ENCODE measurements around the gene KLHL6.
"Not testable (repeated sequence)": the region's sequence is repeated elsewhere in the genome, so short reads cannot be mapped to it uniquely, and the experiment has no call there.

KLHL6 gene

GRCh38 chr3:183485093-183485492, 70.4 kb downstream of the KLHL6 start:
- Histone ChIP-seq H3K4me1 (ENCODE audit: control insufficient read depth, insufficient read depth, low read length) (peaks cover 24% of the 10 kb centered on the region), H3K27ac (ENCODE audit: low read depth, low read length) (no peak overlapping the region), H3K9me3 (ENCODE audit: control insufficient read depth, insufficient read depth, low read depth, low read length) (no peaks in the 10 kb centered on the region), H3K27me3 (ENCODE audit: control insufficient read depth, insufficient read depth, low read length) (no peaks in the 10 kb centered on the region), H3K4me3 (ENCODE audit: low read depth, low read length) (no peak overlapping the region), H3K36me3 (ENCODE audit: control insufficient read depth, insufficient read depth, low read length) (no peaks in the 10 kb centered on the region), H3K9ac (ENCODE audit: low read length) (no peak overlapping the region)

GRCh38 chr3:183484431-183485075, 71.0 kb downstream of the KLHL6 start:
- H3K4me1 ChIP-seq (ENCODE audit: control insufficient read depth, insufficient read depth, low read length): peaks cover 24% of the 10 kb centered on the region
- H3K4me3 ChIP-seq (ENCODE audit: low read depth, low read length): no peak overlapping the region
- H3K9ac ChIP-seq (ENCODE audit: low read length): no peak overlapping the region
- no peaks in the 10 kb centered on the region for H3K9me3 ChIP-seq (ENCODE audit: control insufficient read depth, insufficient read depth, low read depth, low read length)
- no peaks in the 10 kb centered on the region for H3K27me3 ChIP-seq (ENCODE audit: control insufficient read depth, insufficient read depth, low read length)
- no peaks in the 10 kb centered on the region for H3K36me3 ChIP-seq (ENCODE audit: control insufficient read depth, insufficient read depth, low read length)
- no peak overlapping the region for H3K27ac ChIP-seq (ENCODE audit: low read depth, low read length)

GRCh38 chr3:183481582-183481981, 73.9 kb downstream of the KLHL6 start:
- no peak overlapping the region for H3K9ac ChIP-seq (ENCODE audit: low read length)
- no peak overlapping the region for H3K4me3 ChIP-seq (ENCODE audit: low read depth, low read length)
- no peak overlapping the region for H3K27ac ChIP-seq (ENCODE audit: low read depth, low read length)
- H3K9me3 ChIP-seq (ENCODE audit: control insufficient read depth, insufficient read depth, low read depth, low read length): no peaks in the 10 kb centered on the region
- H3K27me3 ChIP-seq (ENCODE audit: control insufficient read depth, insufficient read depth, low read length): no peaks in the 10 kb centered on the region
- H3K36me3 ChIP-seq (ENCODE audit: control insufficient read depth, insufficient read depth, low read length): no peaks in the 10 kb centered on the region
- H3K4me1 ChIP-seq (ENCODE audit: control insufficient read depth, insufficient read depth, low read length): peaks cover 21% of the 10 kb centered on the region

- Histone ChIP-seq H3K4me3 (ENCODE audit: low read depth, low read length) (no peak overlapping the region), H3K9me3 (ENCODE audit: control insufficient read depth, insufficient read depth, low read depth, low read length) (no peaks in the 10 kb centered on the region), H3K27me3 (ENCODE audit: control insufficient read depth, insufficient read depth, low read length) (no peaks in the 10 kb centered on the region), H3K9ac (ENCODE audit: low read length) (no peak overlapping the region), H3K36me3 (ENCODE audit: control insufficient read depth, insufficient read depth, low read length) (no peaks in the 10 kb centered on the region), H3K27ac (ENCODE audit: low read depth, low read length) (no peak overlapping the region), H3K4me1 (ENCODE audit: control insufficient read depth, insufficient read depth, low read length) (peaks cover 6% of the 10 kb centered on the region)
These were observed 77.0 kb downstream of the KLHL6 start for GRCh38 chr3:183478501-183478900.

- Histone ChIP-seq H3K27me3 (ENCODE audit: control insufficient read depth, insufficient read depth, low read length) (no peaks in the 10 kb centered on the region), H3K9ac (ENCODE audit: low read length) (no peak overlapping the region), H3K36me3 (ENCODE audit: control insufficient read depth, insufficient read depth, low read length) (no peaks in the 10 kb centered on the region), H3K4me3 (ENCODE audit: low read depth, low read length) (no peak overlapping the region), H3K9me3 (ENCODE audit: control insufficient read depth, insufficient read depth, low read depth, low read length) (no peaks in the 10 kb centered on the region), H3K27ac (ENCODE audit: low read depth, low read length) (no peak overlapping the region), H3K4me1 (ENCODE audit: control insufficient read depth, insufficient read depth, low read length) (peaks cover 6% of the 10 kb centered on the region)
These were observed 77.6 kb downstream of the KLHL6 start for GRCh38 chr3:183477801-183478456.

GRCh38 chr3:183475764-183476162, 79.7 kb downstream of the KLHL6 start:
- not testable (repeated sequence) for H3K4me1 ChIP-seq (ENCODE audit: control insufficient read depth, insufficient read depth, low read length); H3K4me3 ChIP-seq (ENCODE audit: low read depth, low read length); H3K9me3 ChIP-seq (ENCODE audit: control insufficient read depth, insufficient read depth, low read depth, low read length); H3K27ac ChIP-seq (ENCODE audit: low read depth, low read length); H3K9ac ChIP-seq (ENCODE audit: low read length); H3K36me3 ChIP-seq (ENCODE audit: control insufficient read depth, insufficient read depth, low read length); H3K27me3 ChIP-seq (ENCODE audit: control insufficient read depth, insufficient read depth, low read length)

- no peak overlapping the region for H3K4me3 ChIP-seq (ENCODE audit: low read depth, low read length)
- H3K9ac ChIP-seq (ENCODE audit: low read length): no peak overlapping the region
- peaks cover 6% of the 10 kb centered on the region for H3K4me1 ChIP-seq (ENCODE audit: control insufficient read depth, insufficient read depth, low read length)
- H3K27me3 ChIP-seq (ENCODE audit: control insufficient read depth, insufficient read depth, low read length): no peaks in the 10 kb centered on the region
- no peak overlapping the region for H3K27ac ChIP-seq (ENCODE audit: low read depth, low read length)
- no peaks in the 10 kb centered on the region for H3K9me3 ChIP-seq (ENCODE audit: control insufficient read depth, insufficient read depth, low read depth, low read length)
- H3K36me3 ChIP-seq (ENCODE audit: control insufficient read depth, insufficient read depth, low read length): no peaks in the 10 kb centered on the region
These were observed 80.3 kb downstream of the KLHL6 start for GRCh38 chr3:183475016-183475763.

GRCh38 chr3:183473969-183474368, 81.5 kb downstream of the KLHL6 start:
- no peaks in the 10 kb centered on the region; the same call in none of the 2 replicates for H3K4me1 ChIP-seq (ENCODE audit: control insufficient read depth, insufficient read depth, low read length)
- no peaks in the 10 kb centered on the region for H3K9me3 ChIP-seq (ENCODE audit: control insufficient read depth, insufficient read depth, low read depth, low read length)
- no peak overlapping the region for H3K27ac ChIP-seq (ENCODE audit: low read depth, low read length)
- no peak overlapping the region for H3K4me3 ChIP-seq (ENCODE audit: low read depth, low read length)
- no peaks in the 10 kb centered on the region for H3K27me3 ChIP-seq (ENCODE audit: control insufficient read depth, insufficient read depth, low read length)
- H3K9ac ChIP-seq (ENCODE audit: low read length): no peak overlapping the region
- no peaks in the 10 kb centered on the region for H3K36me3 ChIP-seq (ENCODE audit: control insufficient read depth, insufficient read depth, low read length)

GRCh38 chr3:183472155-183472554, 83.4 kb downstream of the KLHL6 start:
- Histone ChIP-seq H3K27ac (ENCODE audit: low read depth, low read length) (no peak overlapping the region), H3K9ac (ENCODE audit: low read length) (no peak overlapping the region), H3K4me3 (ENCODE audit: low read depth, low read length) (no peak overlapping the region), H3K36me3 (ENCODE audit: control insufficient read depth, insufficient read depth, low read length) (no peaks in the 10 kb centered on the region), H3K4me1 (ENCODE audit: control insufficient read depth, insufficient read depth, low read length) (no peaks in the 10 kb centered on the region; the same call in 1 of the 2 replicates), H3K27me3 (ENCODE audit: control insufficient read depth, insufficient read depth, low read length) (no peaks in the 10 kb centered on the region), H3K9me3 (ENCODE audit: control insufficient read depth, insufficient read depth, low read depth, low read length) (no peaks in the 10 kb centered on the region)

- Histone ChIP-seq H3K4me1 (ENCODE audit: control insufficient read depth, insufficient read depth, low read length) (no peaks in the 10 kb centered on the region; the same call in 1 of the 2 replicates), H3K9ac (ENCODE audit: low read length) (no peak overlapping the region), H3K27ac (ENCODE audit: low read depth, low read length) (no peak overlapping the region), H3K27me3 (ENCODE audit: control insufficient read depth, insufficient read depth, low read length) (no peaks in the 10 kb centered on the region), H3K36me3 (ENCODE audit: control insufficient read depth, insufficient read depth, low read length) (no peaks in the 10 kb centered on the region), H3K4me3 (ENCODE audit: low read depth, low read length) (no peak overlapping the region), H3K9me3 (ENCODE audit: control insufficient read depth, insufficient read depth, low read depth, low read length) (no peaks in the 10 kb centered on the region)
These were observed 87.1 kb downstream of the KLHL6 start for GRCh38 chr3:183468424-183468823.

- no peaks in the 10 kb centered on the region for H3K9me3 ChIP-seq (ENCODE audit: control insufficient read depth, insufficient read depth, low read depth, low read length)
These were observed 88.9 kb downstream of the KLHL6 start for GRCh38 chr3:183466575-183466974.

More at GRCh38 chr3:183466575-183466974, 88.9 kb downstream of the KLHL6 start:
- Histone ChIP-seq H3K4me1 (ENCODE audit: control insufficient read depth, insufficient read depth, low read length) (no peaks in the 10 kb centered on the region; the same call in 1 of the 2 replicates), H3K4me3 (ENCODE audit: low read depth, low read length) (no peak overlapping the region), H3K27ac (ENCODE audit: low read depth, low read length) (no peak overlapping the region), H3K27me3 (ENCODE audit: control insufficient read depth, insufficient read depth, low read length) (no peaks in the 10 kb centered on the region), H3K36me3 (ENCODE audit: control insufficient read depth, insufficient read depth, low read length) (no peaks in the 10 kb centered on the region), H3K9ac (ENCODE audit: low read length) (no peak overlapping the region)
